Fibroblast of lung (primary cell): ENCODE results near the gene ZIK1. TPM values are rescaled to one million over a fixed set of nuclear protein-coding genes. Genes with fewer than 3 reads are reported as not detected.

Experiments used
- DNase-seq, 2 donors: peaks; one replicate each; pipeline versions ENCODE4 v3.0.0 to v3.0.0-alpha.2; 2010; ENCODE audit warnings: low read depth in 2 of 2
- H2AFZ ChIP-seq: 2 replicates; pipeline ENCODE4 v1.5.1; 2012; ENCODE audit warnings: low read length, control low read depth, inconsistent platforms
- H3K27ac ChIP-seq: 2 replicates; pipeline ENCODE4 v1.5.1; 2011; ENCODE audit warnings: low read length, control low read depth; ENCODE audit not compliant: insufficient read depth
- H3K27me3 ChIP-seq: 2 replicates; pipeline ENCODE4 v1.5.1; 2011; ENCODE audit warnings: mild to moderate bottlenecking, low read length; ENCODE audit not compliant: control insufficient read depth, insufficient read depth
- H3K36me3 ChIP-seq: 2 replicates; pipeline ENCODE4 v1.5.1; 2011; ENCODE audit warnings: low read length; ENCODE audit not compliant: control insufficient read depth, insufficient read depth
- H3K4me1 ChIP-seq: 2 replicates; pipeline ENCODE4 v1.5.1; 2011; ENCODE audit warnings: low read length; ENCODE audit not compliant: control insufficient read depth, insufficient read depth; ENCODE audit errors: extremely low read depth
- H3K4me2 ChIP-seq: 2 replicates; pipeline ENCODE4 v1.5.1; 2011; ENCODE audit warnings: low read length, control low read depth; ENCODE audit not compliant: insufficient read depth; ENCODE audit errors: extremely low read depth
- H3K4me3 ChIP-seq, 4 experiments: fragments of 200-600 bp in 1 of 4; sonication (generic) in 1 of 4; replicated peaks in 1 of 4; 2 replicates each; pipeline ENCODE4 v1.5.1; 2011 to 2016; ENCODE audit warnings: low read length in 4 of 4, low read depth in 3 of 4, mild to moderate bottlenecking in 3 of 4, control low read depth in 2 of 4, inconsistent platforms in 1 of 4, mixed read lengths in 1 of 4; ENCODE audit not compliant: insufficient read depth in 1 of 4; ENCODE audit errors: control extremely low read depth in 1 of 4
- H3K79me2 ChIP-seq: 2 replicates; pipeline ENCODE4 v1.5.1; 2012; ENCODE audit warnings: mild to moderate bottlenecking, low read length, inconsistent platforms; ENCODE audit not compliant: control insufficient read depth, insufficient read depth
- H3K9ac ChIP-seq: 2 replicates; pipeline ENCODE4 v1.5.1; 2011; ENCODE audit warnings: mild to moderate bottlenecking, low read length, control low read depth; ENCODE audit not compliant: insufficient read depth
- H3K9me3 ChIP-seq: 2 replicates; pipeline ENCODE4 v1.5.1; 2012; ENCODE audit warnings: low read depth, low read length; ENCODE audit not compliant: control insufficient read depth, insufficient read depth
- H4K20me1 ChIP-seq: 2 replicates; pipeline ENCODE4 v1.5.1; 2011; ENCODE audit warnings: low read length; ENCODE audit not compliant: control insufficient read depth, insufficient read depth; ENCODE audit errors: extremely low read depth
- EZH2 ChIP-seq: IDR thresholded peaks from 2 replicates; pipeline ENCODE4 v1.5.1; 2012; ENCODE audit warnings: low read length, control low read depth, mild to moderate bottlenecking; ENCODE audit errors: missing control alignments
- polyA plus RNA-seq, 2 donors: library from polyadenylated mRNA; depleted of rRNA in 1 of 2; stranded (reverse) in 1 of 2; unstranded in 1 of 2; fragments of >200 nt; gene quantifications; 2 replicates each; pipeline ENCODE4 v1.2.1, GENCODE V29; 2011 to 2012; ENCODE audit warnings: missing spikeins in 1 of 2
- total RNA-seq: library from RNA; depleted of rRNA; stranded (reverse); fragments of >200 nt; gene quantifications from 2 replicates; pipeline ENCODE4 v1.2.1, GENCODE V29; 2014
- TF ChIP-seq, protein P1 (sequence below), 2 donors: IDR thresholded peaks in 1 of 2; conservative IDR thresholded peaks in 1 of 2; 1 replicate in 1 of 2; 2 replicates in 1 of 2; pipeline ENCODE4 v1.5.1; 2011 to 2012; ENCODE audit warnings: low read length in 2 of 2, control low read depth in 1 of 2, inconsistent platforms in 1 of 2, low read depth in 1 of 2, mild to moderate bottlenecking in 1 of 2

ZIK1 gene
- total and polyA plus RNA-seq, 2 donors (not counting 1 experiment from before 2014, with no cell fraction given) = 3.9 to 7.1 TPM

DNA sequence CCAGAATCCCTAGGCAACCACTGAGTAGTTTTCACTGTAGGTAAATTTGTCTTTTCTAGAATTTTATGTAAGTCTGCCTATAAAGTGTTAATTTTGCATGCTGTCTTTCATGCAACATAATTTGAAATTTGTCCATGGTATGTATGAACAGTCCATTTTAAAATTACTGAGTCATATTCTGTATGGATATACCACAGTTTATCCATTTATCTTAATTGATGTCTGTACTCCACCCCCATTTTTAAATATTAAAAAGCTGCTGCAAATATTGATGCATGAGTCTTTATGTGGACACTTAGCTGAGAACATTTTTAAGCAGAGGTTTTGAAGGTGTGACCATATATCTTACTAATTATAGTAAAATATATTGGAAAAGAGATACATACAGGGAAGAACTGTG, 39.1 kb downstream of the ZIK1 start:
- no peaks in the 10 kb centered on the region for H3K4me1 ChIP-seq
- TF ChIP-seq, protein P1, sequence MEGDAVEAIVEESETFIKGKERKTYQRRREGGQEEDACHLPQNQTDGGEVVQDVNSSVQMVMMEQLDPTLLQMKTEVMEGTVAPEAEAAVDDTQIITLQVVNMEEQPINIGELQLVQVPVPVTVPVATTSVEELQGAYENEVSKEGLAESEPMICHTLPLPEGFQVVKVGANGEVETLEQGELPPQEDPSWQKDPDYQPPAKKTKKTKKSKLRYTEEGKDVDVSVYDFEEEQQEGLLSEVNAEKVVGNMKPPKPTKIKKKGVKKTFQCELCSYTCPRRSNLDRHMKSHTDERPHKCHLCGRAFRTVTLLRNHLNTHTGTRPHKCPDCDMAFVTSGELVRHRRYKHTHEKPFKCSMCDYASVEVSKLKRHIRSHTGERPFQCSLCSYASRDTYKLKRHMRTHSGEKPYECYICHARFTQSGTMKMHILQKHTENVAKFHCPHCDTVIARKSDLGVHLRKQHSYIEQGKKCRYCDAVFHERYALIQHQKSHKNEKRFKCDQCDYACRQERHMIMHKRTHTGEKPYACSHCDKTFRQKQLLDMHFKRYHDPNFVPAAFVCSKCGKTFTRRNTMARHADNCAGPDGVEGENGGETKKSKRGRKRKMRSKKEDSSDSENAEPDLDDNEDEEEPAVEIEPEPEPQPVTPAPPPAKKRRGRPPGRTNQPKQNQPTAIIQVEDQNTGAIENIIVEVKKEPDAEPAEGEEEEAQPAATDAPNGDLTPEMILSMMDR (conservative IDR thresholded peaks at IDR 0.05 in 1 of 2, IDR thresholded peaks at IDR 0.05 in 1 of 2; ENCODE audit: low read depth in 1 of 2, low read length in 2 of 2) = no peak
- no peak for TF ChIP-seq EZH2
- H3K79me2 ChIP-seq = peaks cover 30% of the 10 kb centered on the region
- peaks cover 13% of the 10 kb centered on the region for H3K36me3 ChIP-seq
- peaks cover 18% of the 10 kb centered on the region for H3K9me3 ChIP-seq
- no peak overlapping the region for H3K9ac ChIP-seq
- H3K27me3 ChIP-seq = no peaks in the 10 kb centered on the region
- H3K27ac ChIP-seq = no peak overlapping the region
- H4K20me1 ChIP-seq = no peaks in the 10 kb centered on the region
- H3K4me3 ChIP-seq = no peak overlapping the region
- no peak for DNase-seq
- no peak overlapping the region for H2AFZ ChIP-seq
- H3K4me2 ChIP-seq = no peak overlapping the region

DNA sequence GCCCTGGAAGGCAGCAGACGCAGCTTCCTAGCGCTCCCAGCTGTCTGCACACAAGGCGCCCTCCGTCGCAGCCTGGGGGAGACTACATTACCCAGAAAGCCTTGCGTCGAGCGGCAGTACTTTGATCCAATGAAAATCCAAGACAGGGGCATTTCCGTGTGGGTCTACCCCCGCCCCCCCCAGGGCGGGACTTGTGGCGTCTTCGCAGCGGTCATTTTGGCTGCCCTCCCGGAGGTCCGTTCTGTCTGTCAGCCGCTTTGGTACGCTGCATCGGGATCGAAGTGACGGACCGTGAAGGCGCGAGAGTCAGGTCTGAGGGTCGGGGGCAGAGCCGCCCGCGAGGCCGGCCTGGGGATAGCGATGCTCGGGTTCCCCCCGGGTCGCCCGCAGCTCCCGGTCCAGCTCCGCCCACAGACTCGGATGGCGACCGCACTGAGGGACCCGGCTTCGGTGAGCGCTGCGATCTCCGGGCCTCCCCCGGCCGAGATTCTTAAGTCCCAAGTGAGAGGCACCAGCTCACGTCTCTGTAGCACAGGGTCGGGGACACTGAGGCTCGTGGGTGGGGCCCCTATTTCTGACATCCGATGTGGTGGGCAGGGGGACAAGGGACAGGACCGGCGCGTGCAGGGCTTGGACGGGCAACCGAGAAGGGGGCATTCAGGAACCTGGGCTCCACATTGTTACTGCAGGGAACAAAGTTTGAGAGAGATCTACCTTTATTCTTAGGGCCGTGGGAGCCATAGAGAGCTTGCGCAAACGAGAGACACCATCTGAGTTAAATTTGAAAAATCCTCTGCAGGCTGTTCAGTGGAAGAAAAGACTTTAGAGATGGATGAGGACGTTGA, 49.3 kb downstream of the ZIK1 start, which contains the start of gene ZNF211:
Gene ZNF211 (plus strand): TSS at position 182 of the 845 bp plus-strand sequence. CDS start 179 bp downstream, at position 361.
- no peaks in the 10 kb centered on the region for H3K79me2 ChIP-seq
- peak within 1 kb of the TSS; percentile 74 for H3K9ac ChIP-seq
- H3K27me3 ChIP-seq = no peaks in the 10 kb centered on the region
- H3K27ac ChIP-seq = peak within 1 kb of the TSS; percentile 71
- H3K36me3 ChIP-seq = peaks cover 4% of the 10 kb centered on the region
- DNase-seq = peak; percentile 93 to 94
- no peaks in the 10 kb centered on the region for H3K9me3 ChIP-seq
- H4K20me1 ChIP-seq = no peaks in the 10 kb centered on the region
- no peaks in the 10 kb centered on the region for H3K4me1 ChIP-seq
- TF ChIP-seq, protein P1 (conservative IDR thresholded peaks at IDR 0.05 in 1 of 2, IDR thresholded peaks at IDR 0.05 in 1 of 2; ENCODE audit: low read depth in 1 of 2, low read length in 2 of 2) = no peak
- no peak for TF ChIP-seq EZH2
- H2AFZ ChIP-seq = peak within 1 kb of the TSS; percentile 88
- peak within 1 kb of the TSS; percentile 85 for H3K4me2 ChIP-seq
- H3K4me3 ChIP-seq = peak within 1 kb of the TSS; percentile 78 to 96 (median 90)

DNA sequence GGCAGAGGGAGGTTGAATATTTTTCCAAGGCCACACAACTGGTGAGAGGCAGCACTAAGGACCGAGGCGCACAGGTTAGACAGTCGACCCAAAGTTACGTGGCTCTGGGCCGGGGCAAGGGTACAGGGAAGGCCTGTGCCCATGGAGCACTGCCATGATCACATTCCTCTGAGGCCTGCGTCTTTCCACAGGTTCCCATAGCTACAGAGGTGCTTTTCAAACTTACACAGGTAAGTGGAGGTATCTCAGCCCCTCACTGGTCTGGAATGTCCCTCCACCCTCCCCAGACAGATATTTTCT, 49.8 kb downstream of the ZIK1 start:
- Histone ChIP-seq H3K9ac (peak overlapping the region; percentile 74), H3K79me2 (no peaks in the 10 kb centered on the region), H3K27ac (peak overlapping the region; percentile 71), H2AFZ (peak overlapping the region; percentile 88), H4K20me1 (no peaks in the 10 kb centered on the region), H3K36me3 (peaks cover 4% of the 10 kb centered on the region), H3K27me3 (no peaks in the 10 kb centered on the region), H3K4me1 (no peaks in the 10 kb centered on the region), H3K9me3 (no peaks in the 10 kb centered on the region), H3K4me2 (peak overlapping the region; percentile 85), H3K4me3 (peak overlapping the region; percentile 78 to 96 (median 90))
- no peak for TF ChIP-seq EZH2
- TF ChIP-seq, protein P1 (conservative IDR thresholded peaks at IDR 0.05 in 1 of 2, IDR thresholded peaks at IDR 0.05 in 1 of 2; ENCODE audit: low read depth in 1 of 2, low read length in 2 of 2) = no peak
- DNase-seq = no peak
